HUES48 (cell line): ENCODE data around the gene GADD45B.

Experiments used
- H3K27ac ChIP-seq: one replicate; pipeline ENCODE4 v1.7.0; 2013; ENCODE audit warnings: low read depth, low read length, inconsistent platforms
- H3K27me3 ChIP-seq: 2 replicates; pipeline ENCODE4 v1.6.1; 2013; ENCODE audit warnings: mild to moderate bottlenecking, low read length; ENCODE audit not compliant: control insufficient read depth, insufficient read depth
- H3K36me3 ChIP-seq: 2 replicates; pipeline ENCODE4 v1.6.1; 2013; ENCODE audit warnings: low read length; ENCODE audit not compliant: control insufficient read depth, insufficient read depth
- H3K4me1 ChIP-seq: 2 replicates; pipeline ENCODE4 v1.6.1; 2013; ENCODE audit warnings: mild to moderate bottlenecking, low read length; ENCODE audit not compliant: control insufficient read depth, insufficient read depth
- H3K4me3 ChIP-seq: 2 replicates; pipeline ENCODE4 v1.5.1; 2013; ENCODE audit warnings: mild to moderate bottlenecking, low read depth, low read length
- H3K9ac ChIP-seq: 2 replicates; pipeline ENCODE4 v1.6.1; 2013; ENCODE audit warnings: mild to moderate bottlenecking, low read depth, low read length, moderate library complexity
- H3K9me3 ChIP-seq: 2 replicates; pipeline ENCODE4 v1.6.1; 2013; ENCODE audit warnings: low read length; ENCODE audit not compliant: control insufficient read depth, insufficient read depth

Gene GADD45B

GRCh38 chr19:2524361-2524839 lies 48.5 kb downstream of the GADD45B start:
- H3K27me3 ChIP-seq, result no peaks in the 10 kb centered on the region
- no peak overlapping the region for H3K9ac ChIP-seq
- no peak overlapping the region for H3K27ac ChIP-seq
- H3K9me3 ChIP-seq, result no peaks in the 10 kb centered on the region
- H3K36me3 ChIP-seq, result no peaks in the 10 kb centered on the region
- H3K4me3 ChIP-seq, result no peak overlapping the region
- peaks cover 3% of the 10 kb centered on the region; the same call in 1 of the 2 replicates for H3K4me1 ChIP-seq

GRCh38 chr19:2524840-2525723 lies 49.2 kb downstream of the GADD45B start:
- Histone ChIP-seq H3K4me1 (peaks cover 3% of the 10 kb centered on the region; the same call in 1 of the 2 replicates), H3K4me3 (no peak overlapping the region), H3K9me3 (no peaks in the 10 kb centered on the region)

GRCh38 chr19:2527171-2527570 lies 51.2 kb downstream of the GADD45B start:
- H3K9ac ChIP-seq, result no peak overlapping the region
- peaks cover 3% of the 10 kb centered on the region; the same call in 1 of the 2 replicates for H3K4me1 ChIP-seq
- H3K27me3 ChIP-seq, result no peaks in the 10 kb centered on the region
- no peak overlapping the region for H3K4me3 ChIP-seq
- no peak overlapping the region for H3K27ac ChIP-seq
- H3K9me3 ChIP-seq, result no peaks in the 10 kb centered on the region
- no peaks in the 10 kb centered on the region for H3K36me3 ChIP-seq

More at GRCh38 chr19:2524840-2525723, 49.2 kb downstream of the GADD45B start:
- Histone ChIP-seq H3K27me3 (no peaks in the 10 kb centered on the region), H3K9ac (no peak overlapping the region), H3K27ac (no peak overlapping the region), H3K36me3 (no peaks in the 10 kb centered on the region)

- Histone ChIP-seq H3K4me3 (no peak overlapping the region), H3K9me3 (no peaks in the 10 kb centered on the region), H3K27ac (no peak overlapping the region), H3K4me1 (peaks cover 3% of the 10 kb centered on the region; the same call in 1 of the 2 replicates), H3K36me3 (no peaks in the 10 kb centered on the region), H3K9ac (no peak overlapping the region), H3K27me3 (no peaks in the 10 kb centered on the region)
Measured at GRCh38 chr19:2527686-2528085, 51.8 kb downstream of the GADD45B start.
